GM13977 (cell line): ENCODE results near the gene GRIA4.

Experiments
- DNase-seq: peaks from one replicate; pipeline ENCODE4 v3.0.0; 2012; ENCODE audit warnings: low spot score
- in situ Hi-C: fragments of 300-500 bp; cut with MboI; formaldehyde crosslinking; loops from one replicate; pipeline ENCODE4 v1.12.0; 2022; ENCODE audit warnings: low sequenced_read_pairs, low pct_unique_long_range_greater_than_20kb, mixed read lengths, inconsistent platforms; ENCODE audit not compliant: unreplicated experiment
- TF ChIP-seq, protein P1 (sequence below): IDR thresholded peaks from 2 replicates; pipeline ENCODE4 v1.5.1; 2012; ENCODE audit warnings: mild to moderate bottlenecking, control low read depth; ENCODE audit not compliant: insufficient read depth; ENCODE audit errors: extremely low read depth, missing control alignments

Gene GRIA4

DNA sequence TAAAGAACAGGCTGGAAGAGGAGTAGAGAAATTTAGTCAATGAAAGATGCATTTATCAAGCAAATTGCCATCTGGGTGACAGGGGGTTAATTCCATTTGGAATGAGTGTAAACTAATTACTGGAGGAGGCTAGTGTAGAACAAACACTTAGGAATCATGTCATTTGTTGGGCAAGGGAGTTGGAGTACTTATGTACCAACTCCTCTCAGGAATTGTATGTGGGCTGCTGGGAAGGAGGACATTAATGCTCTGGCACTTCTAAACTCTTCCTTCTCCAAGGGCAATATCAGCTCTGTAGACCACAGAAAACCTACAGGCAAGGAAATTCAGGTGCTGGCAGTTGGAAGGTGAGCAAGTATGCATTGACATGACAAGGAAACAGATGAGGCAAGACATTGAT, 271.2 kb downstream of the GRIA4 start:
- in situ Hi-C loops = no loop called here
- DNase-seq = no peak
- TF ChIP-seq, protein P1, sequence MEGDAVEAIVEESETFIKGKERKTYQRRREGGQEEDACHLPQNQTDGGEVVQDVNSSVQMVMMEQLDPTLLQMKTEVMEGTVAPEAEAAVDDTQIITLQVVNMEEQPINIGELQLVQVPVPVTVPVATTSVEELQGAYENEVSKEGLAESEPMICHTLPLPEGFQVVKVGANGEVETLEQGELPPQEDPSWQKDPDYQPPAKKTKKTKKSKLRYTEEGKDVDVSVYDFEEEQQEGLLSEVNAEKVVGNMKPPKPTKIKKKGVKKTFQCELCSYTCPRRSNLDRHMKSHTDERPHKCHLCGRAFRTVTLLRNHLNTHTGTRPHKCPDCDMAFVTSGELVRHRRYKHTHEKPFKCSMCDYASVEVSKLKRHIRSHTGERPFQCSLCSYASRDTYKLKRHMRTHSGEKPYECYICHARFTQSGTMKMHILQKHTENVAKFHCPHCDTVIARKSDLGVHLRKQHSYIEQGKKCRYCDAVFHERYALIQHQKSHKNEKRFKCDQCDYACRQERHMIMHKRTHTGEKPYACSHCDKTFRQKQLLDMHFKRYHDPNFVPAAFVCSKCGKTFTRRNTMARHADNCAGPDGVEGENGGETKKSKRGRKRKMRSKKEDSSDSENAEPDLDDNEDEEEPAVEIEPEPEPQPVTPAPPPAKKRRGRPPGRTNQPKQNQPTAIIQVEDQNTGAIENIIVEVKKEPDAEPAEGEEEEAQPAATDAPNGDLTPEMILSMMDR = no peak

DNA sequence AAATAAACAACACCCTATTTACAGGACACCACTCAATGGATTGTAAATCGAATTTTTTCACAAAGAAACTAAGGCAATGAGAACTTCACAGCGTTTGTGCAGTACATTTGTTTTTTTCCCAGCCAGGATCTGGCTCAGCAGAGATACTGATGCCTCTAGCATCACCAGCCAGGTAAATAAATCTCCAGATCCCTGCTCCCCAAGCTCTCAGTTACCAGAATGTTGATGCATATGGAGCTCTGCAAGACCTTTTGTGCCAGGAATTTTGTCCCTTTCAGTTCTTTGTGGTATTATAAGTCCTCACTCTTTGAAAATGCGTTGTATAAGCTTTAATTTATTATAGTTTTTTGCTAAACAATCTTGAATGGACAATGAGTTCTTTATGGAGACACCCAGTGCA, 274.6 kb downstream of the GRIA4 start:
- TF ChIP-seq, protein P1 = no peak
- no peak for DNase-seq
- in situ Hi-C loops = no loop called here

DNA sequence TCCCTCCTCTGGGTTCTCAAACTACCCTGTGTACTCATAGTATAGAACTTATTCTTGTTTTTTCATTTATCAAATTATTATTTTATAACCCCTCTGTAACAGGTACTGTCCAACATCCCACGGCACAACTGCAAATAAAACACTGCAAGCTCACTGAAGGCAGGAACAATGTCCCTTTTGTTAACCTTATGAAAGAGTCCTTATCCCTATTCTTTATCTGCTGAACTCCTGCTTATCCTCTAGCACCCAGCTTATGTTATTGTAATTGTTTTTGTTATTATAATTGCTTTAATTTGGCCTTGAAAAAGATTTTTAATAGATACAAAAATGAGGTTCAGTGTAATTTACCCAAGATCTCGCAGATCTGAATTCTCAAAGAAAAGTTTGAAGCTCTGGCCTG, 281.8 kb downstream of the GRIA4 start:
- in situ Hi-C loops = no loop called here
- DNase-seq = no peak
- TF ChIP-seq, protein P1 = no peak

DNA sequence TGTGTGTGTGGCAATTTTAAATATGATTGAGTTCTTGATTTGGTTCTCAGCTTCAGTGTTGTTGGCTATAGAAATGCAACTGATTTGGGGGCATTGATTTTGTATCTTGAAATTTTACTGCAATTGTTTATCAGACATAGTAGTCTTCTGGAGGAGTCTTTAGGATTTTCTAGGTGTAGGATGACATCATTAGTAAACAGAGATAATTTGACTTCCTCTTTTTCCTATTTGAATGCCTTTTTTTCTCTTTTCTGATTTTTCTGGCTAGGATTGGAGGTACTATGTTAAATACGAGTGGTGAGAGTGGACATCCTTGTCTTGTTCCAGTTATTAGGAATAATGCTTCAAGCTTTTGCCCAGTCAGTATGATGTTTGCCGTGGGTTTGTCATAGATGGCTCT, 287.3 kb downstream of the GRIA4 start:
- TF ChIP-seq, protein P1 = no peak
- DNase-seq = no peak
- in situ Hi-C loops = no loop called here

DNA sequence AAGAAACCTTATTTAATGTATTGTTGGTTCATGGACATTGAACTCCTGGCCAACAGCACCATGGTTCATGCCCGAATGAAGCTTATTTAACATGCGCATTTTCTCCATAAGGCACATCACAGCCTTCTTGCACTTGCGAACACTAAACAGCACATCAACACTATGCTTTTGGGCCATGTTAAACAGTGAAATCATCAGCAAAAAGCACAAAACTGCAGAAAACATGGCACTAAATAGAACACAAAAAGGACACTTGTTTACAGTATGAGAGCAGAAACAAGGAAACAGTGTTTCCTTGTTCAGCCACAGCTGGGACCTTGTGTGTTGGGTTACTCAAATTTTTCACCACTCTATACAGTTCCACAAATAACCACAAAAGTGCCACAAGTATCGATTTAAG, 289.9 kb downstream of the GRIA4 start:
- TF ChIP-seq, protein P1 = no peak
- in situ Hi-C loops = no loop called here
- DNase-seq = no peak

DNA sequence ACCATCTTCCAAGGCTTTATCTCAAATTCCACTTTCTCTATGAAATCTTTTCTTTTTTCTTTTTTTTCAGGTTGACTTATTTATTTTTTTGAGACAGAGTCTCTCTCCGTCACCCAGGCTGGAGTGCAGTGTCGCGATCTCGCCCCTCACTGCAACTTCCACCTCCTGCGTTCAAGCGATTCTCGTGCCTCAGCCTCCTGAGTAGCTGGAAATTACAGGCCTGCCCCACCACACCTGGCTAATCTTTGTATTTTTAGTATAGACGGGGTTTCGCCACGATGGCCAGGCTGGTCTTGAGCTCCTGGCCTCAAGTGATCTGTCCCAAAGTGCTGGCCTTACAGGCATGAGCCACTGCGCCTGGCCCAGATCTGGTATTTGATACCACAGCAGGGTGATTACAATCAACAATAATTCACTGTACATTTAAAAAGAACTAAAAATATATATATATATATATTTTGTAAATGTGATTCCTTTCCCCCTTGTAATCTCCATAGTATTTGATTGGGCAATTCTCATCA, 290.7 kb downstream of the GRIA4 start:
- TF ChIP-seq, protein P1 = no peak
- no peak for DNase-seq
- in situ Hi-C loops = no loop called here

DNA sequence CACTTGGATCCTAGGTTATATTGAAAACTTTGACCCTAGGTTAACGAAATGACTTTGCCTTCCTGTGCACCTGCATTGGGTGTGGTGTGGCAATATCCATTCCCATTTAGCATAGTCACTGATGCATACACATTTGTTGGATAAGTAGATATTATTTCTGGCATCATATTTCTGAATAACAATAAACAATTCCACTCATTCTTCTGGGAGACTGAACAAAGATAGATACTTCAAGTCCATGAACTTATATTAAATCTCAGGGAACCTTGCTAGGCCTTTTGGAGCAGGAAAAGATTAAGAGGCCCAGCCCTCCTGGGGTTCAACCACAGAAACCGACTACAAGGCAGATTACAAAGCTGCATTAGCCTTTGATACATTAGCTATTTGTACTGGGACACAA, 293.2 kb downstream of the GRIA4 start:
- DNase-seq = no peak
- in situ Hi-C loops = no loop called here

More for the DNA sequence above, 293.2 kb downstream of the GRIA4 start:
- TF ChIP-seq, protein P1 = no peak
